A549 (cell line): ENCODE results near the gene CAMKK2. TPM values are rescaled to one million over a fixed set of nuclear protein-coding genes. Genes with fewer than 3 reads are reported as not detected.

Experiments
- ATAC-seq, 2 experiments: fragments of 200-7000 bp in 1 of 2; fragments of >200 bp in 1 of 2; cut with Nextera tagmentation in 1 of 2; cut with Tn5 transposase in 1 of 2; 3 replicates each; pipeline versions ENCODE4 v1.8.0 to v1.9.1; 2018 to 2020; ENCODE audit warnings: mild to moderate bottlenecking in 1 of 2, moderate library complexity in 1 of 2
- CTCF ChIA-PET: fragments of 300-600 bp; sonication (Branson Sonifier 250); formaldehyde crosslinking; extraction: SDS; loops from one replicate; lab custom pipeline; 2021; ENCODE audit warnings: antibody characterized with exemption, inconsistent platforms; lab: Yijun Ruan, JAX
- POLR2A ChIA-PET: fragments of 350-600 bp; formaldehyde crosslinking; extraction: SDS; loops from one replicate; lab custom pipeline; 2021; ENCODE audit warnings: antibody characterized with exemption, inconsistent platforms; lab: Yijun Ruan, JAX
- DNase-seq, 2 experiments: peaks; one replicate each; pipeline versions ENCODE4 v3.0.0 to v3.0.0-alpha.2; 2011 to 2016; ENCODE audit warnings: low read depth in 1 of 2, low spot score in 1 of 2
- FAIRE-seq: peaks from 2 replicates; lab custom pipeline; 2011; peaks lifted over from hg19 to GRCh38; lab: Jason Lieb, UNC
- H3K27ac ChIP-seq, 2 experiments: fragments of >200 bp; sonication (Bioruptor Twin); formaldehyde crosslinking; 3 replicates each; pipeline ENCODE4 v1.5.1; 2016 to 2017
- H3K4me1 ChIP-seq: fragments of >200 bp; sonication (Bioruptor Twin); formaldehyde crosslinking; 3 replicates; pipeline ENCODE4 v1.6.1; 2016
- H3K4me2 ChIP-seq: fragments of >200 bp; sonication (Bioruptor Twin); formaldehyde crosslinking; 3 replicates; pipeline ENCODE4 v1.6.1; 2016
- H3K4me3 ChIP-seq: fragments of >200 bp; sonication (Bioruptor Twin); formaldehyde crosslinking; 3 replicates; pipeline ENCODE4 v1.5.1; 2016
- H3K9me3 ChIP-seq: fragments of >200 bp; sonication (Bioruptor Twin); formaldehyde crosslinking; 3 replicates; pipeline ENCODE4 v1.6.1; 2016
- BHLHE40 ChIP-seq: IDR thresholded peaks from 2 replicates; pipeline ENCODE4 v1.6.1; 2012; ENCODE audit warnings: low read depth, low read length, inconsistent platforms
- CBX8 ChIP-seq: fragments of 200-600 bp; sonication (generic); IDR thresholded peaks from 2 replicates; pipeline ENCODE4 v1.6.1; 2016
- E2F6 ChIP-seq: IDR thresholded peaks from 2 replicates; pipeline ENCODE4 v1.6.1; 2012; ENCODE audit warnings: low read depth, borderline replicate concordance
- EHMT2 ChIP-seq: fragments of 200-600 bp; sonication (generic); IDR thresholded peaks from 2 replicates; pipeline ENCODE4 v1.6.1; 2016; ENCODE audit warnings: antibody characterized with exemption, low read depth, mild to moderate bottlenecking, moderate library complexity
- ELK1 ChIP-seq: fragments of 150-350 bp; IDR thresholded peaks from 2 replicates; pipeline ENCODE4 v1.6.1; 2014; ENCODE audit warnings: low read depth, mild to moderate bottlenecking, low read length
- FOSB ChIP-seq: fragments of 250-450 bp; sonication (Bioruptor Pico); IDR thresholded peaks from 2 replicates; pipeline ENCODE4 v1.5.0; 2020; ENCODE audit warnings: mild to moderate bottlenecking, moderate library complexity
- FOSL2 ChIP-seq, 2 experiments: fragments of 450-650 bp in 1 of 2; fragments of >200 bp in 1 of 2; sonication (Bioruptor Twin) in 1 of 2; formaldehyde crosslinking; IDR thresholded peaks; 2 replicates each; pipeline versions ENCODE4 v1.5.0 to v1.6.1; 2016 to 2020; ENCODE audit warnings: mild to moderate bottlenecking in 1 of 2, moderate library complexity in 1 of 2
- HDAC2 ChIP-seq: fragments of 200-600 bp; sonication (generic); IDR thresholded peaks from 2 replicates; pipeline ENCODE4 v1.6.1; 2016
- HES2 ChIP-seq: fragments of >200 bp; sonication (Bioruptor Twin); formaldehyde crosslinking; IDR thresholded peaks from 2 replicates; pipeline ENCODE4 v1.6.1; 2016
- HOXA7 ChIP-seq: fragments of 250-450 bp; sonication (Bioruptor Pico); IDR thresholded peaks from 2 replicates; pipeline ENCODE4 v1.5.0; 2020; ENCODE audit warnings: mild to moderate bottlenecking, moderate library complexity
- HOXB13 ChIP-seq: fragments of 250-450 bp; sonication (Bioruptor Pico); IDR thresholded peaks from 2 replicates; pipeline ENCODE4 v1.5.0; 2020; ENCODE audit warnings: low read depth, mild to moderate bottlenecking, moderate library complexity
- HOXB5 ChIP-seq: fragments of 250-450 bp; sonication (Bioruptor Pico); IDR thresholded peaks from 2 replicates; pipeline ENCODE4 v1.5.0; 2020; ENCODE audit warnings: mild to moderate bottlenecking, moderate library complexity
- JUNB ChIP-seq: fragments of >200 bp; sonication (Bioruptor Twin); formaldehyde crosslinking; IDR thresholded peaks from 2 replicates; pipeline ENCODE4 v1.6.1; 2016
- KDM1A ChIP-seq: fragments of 200-600 bp; sonication (generic); IDR thresholded peaks from 2 replicates; pipeline ENCODE4 v1.6.1; 2016; ENCODE audit warnings: low read depth, mild to moderate bottlenecking
- MAFK ChIP-seq: fragments of 450-650 bp; IDR thresholded peaks from 2 replicates; pipeline ENCODE4 v1.6.1; 2014; ENCODE audit not compliant: partially characterized antibody
- MAZ ChIP-seq: fragments of 150-350 bp; IDR thresholded peaks from 2 replicates; pipeline ENCODE4 v1.6.1; 2014; ENCODE audit warnings: antibody characterized with exemption, low read depth, low read length, borderline replicate concordance
- NPAS2 ChIP-seq: fragments of 250-450 bp; sonication (Bioruptor Pico); IDR thresholded peaks from 2 replicates; pipeline ENCODE4 v1.8.0; 2022; ENCODE audit warnings: mild to moderate bottlenecking, moderate library complexity, borderline replicate concordance
- POLR2A ChIP-seq: IDR thresholded peaks from 2 replicates; pipeline ENCODE4 v1.6.1; 2012; ENCODE audit warnings: mild to moderate bottlenecking, low read length
- RARB ChIP-seq: fragments of 250-450 bp; sonication (Bioruptor Pico); IDR thresholded peaks from 2 replicates; pipeline ENCODE4 v1.8.0; 2021; ENCODE audit warnings: mild to moderate bottlenecking, moderate library complexity
- RCOR1 ChIP-seq: fragments of 150-350 bp; IDR thresholded peaks from 2 replicates; pipeline ENCODE4 v1.6.1; 2014; ENCODE audit warnings: antibody characterized with exemption, low read length, low read depth
- RNF2 ChIP-seq: fragments of 200-600 bp; sonication (generic); IDR thresholded peaks from 2 replicates; pipeline ENCODE4 v1.6.1; 2016; ENCODE audit warnings: low read depth, mild to moderate bottlenecking, antibody characterized with exemption, moderate library complexity, borderline replicate concordance
- TFCP2L1 ChIP-seq: fragments of 250-450 bp; sonication (Bioruptor Pico); IDR thresholded peaks from 2 replicates; pipeline ENCODE4 v1.5.0; 2021; ENCODE audit warnings: mild to moderate bottlenecking
- TP53 ChIP-seq: fragments of 250-450 bp; sonication (Bioruptor Pico); IDR thresholded peaks from 2 replicates; pipeline ENCODE4 v1.5.0; 2021; ENCODE audit warnings: mild to moderate bottlenecking, moderate library complexity
- ZC3H11A ChIP-seq: fragments of 450-650 bp; IDR thresholded peaks from 2 replicates; pipeline ENCODE4 v1.6.1; 2014; ENCODE audit warnings: antibody characterized with exemption, mild to moderate bottlenecking
- ZFP36 ChIP-seq: fragments of 450-650 bp; IDR thresholded peaks from 2 replicates; pipeline ENCODE4 v1.6.1; 2014; ENCODE audit warnings: borderline replicate concordance; ENCODE audit not compliant: partially characterized antibody
- ZNF302 ChIP-seq: fragments of 250-450 bp; sonication (Bioruptor Pico); IDR thresholded peaks from 2 replicates; pipeline ENCODE4 v1.9.0; 2021; ENCODE audit warnings: inconsistent platforms, mild to moderate bottlenecking, moderate library complexity
- WGBS: methylation state at CpG from one replicate; pipeline ENCODE4 v1.1.6; 2017; ENCODE audit errors: missing lambda C conversion rate; 5-methylcytosine and 5-hydroxymethylcytosine counted together
- polyA plus RNA-seq, 4 experiments: library from polyadenylated mRNA; depleted of rRNA in 3 of 4; stranded (reverse); fragments of >200 nt; fragmentation: RNase III in 1 of 4; extraction: RNeasy Plus Mini Kit Qiagen cat#74134 plus additional on column Dnase treatment in 1 of 4; gene quantifications; 2 replicates in 3 of 4; 3 replicates in 1 of 4; pipeline ENCODE4 v1.2.3, GENCODE V29; 2011 to 2017
- TF ChIP-seq, protein P1 (sequence below): fragments of 450-650 bp; IDR thresholded peaks from 2 replicates; pipeline ENCODE4 v1.6.1; 2014; ENCODE audit warnings: antibody characterized with exemption

CAMKK2 gene
- polyA plus RNA-seq, 2 of the 4 experiments (the other 2 are of a cell fraction) = 15.3 to 24.8 TPM

DNA sequence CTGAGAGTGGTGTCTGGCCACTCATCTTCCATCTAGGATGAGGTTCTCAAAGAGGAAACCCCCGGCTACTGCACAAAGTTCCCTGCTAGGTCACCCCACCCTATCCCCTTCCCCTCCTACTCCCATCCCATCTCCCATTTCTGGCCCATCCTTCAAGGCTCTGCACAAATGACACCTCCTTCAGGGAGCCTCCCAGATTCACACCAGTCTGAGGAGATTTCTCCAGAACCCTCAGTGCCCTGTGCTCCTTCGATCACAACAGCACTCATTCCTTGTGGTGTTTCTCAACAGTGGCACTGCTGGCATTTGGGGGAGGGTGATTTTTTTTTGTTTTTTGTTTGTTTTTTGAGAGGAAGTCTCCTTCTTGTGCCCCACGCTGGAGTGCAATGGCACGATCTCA, 2.9 kb downstream of the CAMKK2 start:
- Histone ChIP-seq H3K9me3 (no peaks in the 10 kb centered on the region), H3K4me3 (no peak overlapping the region), H3K4me1 (peaks cover 13% of the 10 kb centered on the region), H3K27ac (no peak overlapping the region), H3K4me2 (no peak overlapping the region)
- ATAC-seq = no peak
- FAIRE-seq = no peak
- POLR2A ChIA-PET = no interaction called here
- WGBS = 95% methylated on average over 4 of the region's 4 CpGs
- DNase-seq = no peak
- CTCF ChIA-PET = no interaction called here
- TF ChIP-seq ZC3H11A (no peak), ZFP36 (peak; percentile 90), NPAS2 (CRISPR knock-in tag) (no peak)
- TF ChIP-seq, protein P1, sequence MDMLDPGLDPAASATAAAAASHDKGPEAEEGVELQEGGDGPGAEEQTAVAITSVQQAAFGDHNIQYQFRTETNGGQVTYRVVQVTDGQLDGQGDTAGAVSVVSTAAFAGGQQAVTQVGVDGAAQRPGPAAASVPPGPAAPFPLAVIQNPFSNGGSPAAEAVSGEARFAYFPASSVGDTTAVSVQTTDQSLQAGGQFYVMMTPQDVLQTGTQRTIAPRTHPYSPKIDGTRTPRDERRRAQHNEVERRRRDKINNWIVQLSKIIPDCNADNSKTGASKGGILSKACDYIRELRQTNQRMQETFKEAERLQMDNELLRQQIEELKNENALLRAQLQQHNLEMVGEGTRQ = no peak
- TF ChIP-seq, all 56 proteins: peak for 1

GRCh38 chr12:121290410-121290809, 6.1 kb downstream of the CAMKK2 start:
- ATAC-seq = no peak
- TF ChIP-seq ZNF302 (no peak), E2F6 (no peak), TP53 (CRISPR knock-in tag) (no peak), MAZ (no peak), FOSL2 (IDR thresholded peaks at IDR 0.05) (no peak), FOSL2 (CRISPR knock-in tag; IDR thresholded peaks at IDR 0.05) (no peak), RARB (CRISPR knock-in tag) (no peak), RCOR1 (no peak), CBX8 (no peak), EHMT2 (no peak), RNF2 (no peak), ELK1 (no peak), HDAC2 (no peak), BHLHE40 (no peak), HES2 (no peak), KDM1A (no peak)
- Histone ChIP-seq H3K4me2 (no peak overlapping the region), H3K4me3 (no peak overlapping the region), H3K27ac (no peak overlapping the region), H3K4me1 (peaks cover 7% of the 10 kb centered on the region; the same call in 2 of the 3 replicates), H3K9me3 (no peaks in the 10 kb centered on the region)
- POLR2A ChIA-PET = no interaction called here
- 94% methylated on average over 5 of the region's 5 CpGs for WGBS
- FAIRE-seq = no peak
- CTCF ChIA-PET = no interaction called here
- no peak for DNase-seq

GRCh38 chr12:121289962-121290361, 6.5 kb downstream of the CAMKK2 start:
- Histone ChIP-seq H3K27ac (no peak overlapping the region), H3K4me1 (peaks cover 2% of the 10 kb centered on the region; the same call in 2 of the 3 replicates), H3K9me3 (no peaks in the 10 kb centered on the region), H3K4me2 (no peak overlapping the region), H3K4me3 (no peak overlapping the region)
- DNase-seq (no peak), FAIRE-seq (no peak), ATAC-seq (no peak)
- CTCF ChIA-PET = no interaction called here
- TF ChIP-seq MAZ (no peak), POLR2A (no peak), BHLHE40 (no peak), HOXB13 (CRISPR knock-in tag) (no peak), ZC3H11A (no peak), RNF2 (no peak), RARB (CRISPR knock-in tag) (no peak), TFCP2L1 (CRISPR knock-in tag) (no peak), CBX8 (no peak), MAFK (no peak), KDM1A (no peak), JUNB (no peak), HOXA7 (CRISPR knock-in tag) (no peak), FOSB (CRISPR knock-in tag) (no peak), ELK1 (no peak), ZFP36 (no peak), HOXB5 (CRISPR knock-in tag) (no peak)
- POLR2A ChIA-PET = no interaction called here
- 93% methylated on average over 7 of the region's 7 CpGs for WGBS
